ENCODE data around the gene CDX2.

CDX2 gene

GRCh38 chr13:27928805-27929753 is 40.0 kb downstream of the CDX2 start:
- no peak for DNase-seq (ENCODE audit: low read depth in 2 of 2)

GRCh38 chr13:27928353-27928804 is 40.7 kb downstream of the CDX2 start:
- no peak for DNase-seq (ENCODE audit: low read depth in 2 of 2)

- DNase-seq (ENCODE audit: low read depth in 2 of 2): no peak
Observed at GRCh38 chr13:27927444-27928352, 41.4 kb downstream of the CDX2 start.

GRCh38 chr13:27926644-27927434 is 42.3 kb downstream of the CDX2 start:
- DNase-seq (ENCODE audit: low read depth in 2 of 2): no peak

- no peak for DNase-seq (ENCODE audit: low read depth in 2 of 2)
Observed at GRCh38 chr13:27925220-27925991, 43.7 kb downstream of the CDX2 start.

GRCh38 chr13:27924529-27925141 is 44.5 kb downstream of the CDX2 start:
- DNase-seq (ENCODE audit: low read depth in 2 of 2): no peak

- no peak for DNase-seq (ENCODE audit: low read depth in 2 of 2)
Observed at GRCh38 chr13:27923794-27924528, 45.2 kb downstream of the CDX2 start.

- DNase-seq (ENCODE audit: low read depth in 2 of 2): no peak
Observed at GRCh38 chr13:27922883-27923612, 46.1 kb downstream of the CDX2 start.

- no peak for DNase-seq (ENCODE audit: low read depth in 2 of 2)
Observed at GRCh38 chr13:27921961-27922882, 46.9 kb downstream of the CDX2 start.

GRCh38 chr13:27921421-27921960 is 47.6 kb downstream of the CDX2 start:
- DNase-seq (ENCODE audit: low read depth in 2 of 2): no peak

GRCh38 chr13:27920677-27921420 is 48.3 kb downstream of the CDX2 start:
- no peak for DNase-seq (ENCODE audit: low read depth in 2 of 2)

- no peak for DNase-seq (ENCODE audit: low read depth in 2 of 2)
Observed at GRCh38 chr13:27919934-27920676, 49.0 kb downstream of the CDX2 start, which contains the start of gene PDX1. Gene PDX1 (plus strand): TSS chr13:27920000. CDS start chr13:27920139, 139 bp downstream.

- DNase-seq (ENCODE audit: low read depth in 2 of 2): no peak
Observed at GRCh38 chr13:27919659-27919933, 49.5 kb downstream of the CDX2 start.

- no peak for DNase-seq (ENCODE audit: low read depth in 2 of 2)
Observed at GRCh38 chr13:27918918-27919658, 50.0 kb downstream of the CDX2 start.

All from stimulated activated CD8-positive, alpha-beta memory T cell treated with anti-CD3 and anti-CD28 coated beads, Interleukin-7, amount 100 ng/mL, for 4 hours (primary cell).